Activated T-cell treated with anti-CD3 and anti-CD28 coated beads, Interleukin-2, amount 50 U/mL, for 4 hours (primary cell): ENCODE results near the gene SECISBP2. TPM values are rescaled to one million over a fixed set of nuclear protein-coding genes. Genes with fewer than 3 reads are reported as not detected.
"Not testable (repeated sequence)": the region's sequence is repeated elsewhere in the genome, so short reads cannot be mapped to it uniquely, and the experiment has no call there.

Experiments
- ATAC-seq, 2 donors: fragments of 200-7000 bp; cut with Tn5 transposase; one replicate each; pipeline ENCODE4 v1.10.0; 2021
- DNase-seq: peaks from one replicate; pipeline ENCODE4 v3.0.0-alpha.2; 2020
- H3K27me3 Mint-ChIP-seq: one replicate; pipeline ENCODE4 v1.8.0; 2021; ENCODE audit warnings: low read depth, mixed read lengths
- H3K36me3 Mint-ChIP-seq: one replicate; pipeline ENCODE4 v1.8.0; 2022; ENCODE audit warnings: mixed read lengths; ENCODE audit not compliant: insufficient read depth
- H3K4me1 Mint-ChIP-seq: one replicate; pipeline ENCODE4 v1.8.0; 2021; ENCODE audit warnings: low read depth, mixed read lengths
- H3K4me3 Mint-ChIP-seq: one replicate; pipeline ENCODE4 v1.8.0; 2021; ENCODE audit warnings: mild to moderate bottlenecking, moderate library complexity, mixed read lengths
- H3K9me3 Mint-ChIP-seq: one replicate; pipeline ENCODE4 v1.8.0; 2021; ENCODE audit warnings: mixed read lengths
- total RNA-seq, 3 donors: library from RNA; stranded (reverse); gene quantifications; one replicate each; pipeline ENCODE4 v1.2.1, GENCODE V29; 2021

The SECISBP2 gene, protein sequence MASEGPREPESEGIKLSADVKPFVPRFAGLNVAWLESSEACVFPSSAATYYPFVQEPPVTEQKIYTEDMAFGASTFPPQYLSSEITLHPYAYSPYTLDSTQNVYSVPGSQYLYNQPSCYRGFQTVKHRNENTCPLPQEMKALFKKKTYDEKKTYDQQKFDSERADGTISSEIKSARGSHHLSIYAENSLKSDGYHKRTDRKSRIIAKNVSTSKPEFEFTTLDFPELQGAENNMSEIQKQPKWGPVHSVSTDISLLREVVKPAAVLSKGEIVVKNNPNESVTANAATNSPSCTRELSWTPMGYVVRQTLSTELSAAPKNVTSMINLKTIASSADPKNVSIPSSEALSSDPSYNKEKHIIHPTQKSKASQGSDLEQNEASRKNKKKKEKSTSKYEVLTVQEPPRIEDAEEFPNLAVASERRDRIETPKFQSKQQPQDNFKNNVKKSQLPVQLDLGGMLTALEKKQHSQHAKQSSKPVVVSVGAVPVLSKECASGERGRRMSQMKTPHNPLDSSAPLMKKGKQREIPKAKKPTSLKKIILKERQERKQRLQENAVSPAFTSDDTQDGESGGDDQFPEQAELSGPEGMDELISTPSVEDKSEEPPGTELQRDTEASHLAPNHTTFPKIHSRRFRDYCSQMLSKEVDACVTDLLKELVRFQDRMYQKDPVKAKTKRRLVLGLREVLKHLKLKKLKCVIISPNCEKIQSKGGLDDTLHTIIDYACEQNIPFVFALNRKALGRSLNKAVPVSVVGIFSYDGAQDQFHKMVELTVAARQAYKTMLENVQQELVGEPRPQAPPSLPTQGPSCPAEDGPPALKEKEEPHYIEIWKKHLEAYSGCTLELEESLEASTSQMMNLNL
- 10 to 100 TPM; 34.7 to 36.3 (median 35.1) TPM for total RNA-seq

GRCh38 chr9:89318123-89319014 is at the start of gene SECISBP2:
Gene SECISBP2, plus strand, starts transcription at chr9:89318500. Its CDS starts 77 bp downstream, at chr9:89318577.
- DNase-seq = peak; percentile 93
- H3K4me3 Mint-ChIP-seq = peak within 1 kb of the TSS; percentile 88
- ATAC-seq = peak; percentile 94 to 96
- peaks cover 52% of the 10 kb centered on the region for H3K36me3 Mint-ChIP-seq
- H3K4me1 Mint-ChIP-seq = peaks cover 71% of the 10 kb centered on the region
- no peaks in the 10 kb centered on the region for H3K27me3 Mint-ChIP-seq
- no peaks in the 10 kb centered on the region for H3K9me3 Mint-ChIP-seq

- H3K27me3 Mint-ChIP-seq = peaks cover 7% of the 10 kb centered on the region
- peaks cover 39% of the 10 kb centered on the region for H3K9me3 Mint-ChIP-seq
- no peak for ATAC-seq
- DNase-seq = no peak
- peaks cover 7% of the 10 kb centered on the region for H3K36me3 Mint-ChIP-seq
- peaks cover 13% of the 10 kb centered on the region for H3K4me1 Mint-ChIP-seq
- H3K4me3 Mint-ChIP-seq = no peak overlapping the region
These were observed 44.6 kb upstream of the SECISBP2 start for GRCh38 chr9:89273528-89274279.

DNA sequence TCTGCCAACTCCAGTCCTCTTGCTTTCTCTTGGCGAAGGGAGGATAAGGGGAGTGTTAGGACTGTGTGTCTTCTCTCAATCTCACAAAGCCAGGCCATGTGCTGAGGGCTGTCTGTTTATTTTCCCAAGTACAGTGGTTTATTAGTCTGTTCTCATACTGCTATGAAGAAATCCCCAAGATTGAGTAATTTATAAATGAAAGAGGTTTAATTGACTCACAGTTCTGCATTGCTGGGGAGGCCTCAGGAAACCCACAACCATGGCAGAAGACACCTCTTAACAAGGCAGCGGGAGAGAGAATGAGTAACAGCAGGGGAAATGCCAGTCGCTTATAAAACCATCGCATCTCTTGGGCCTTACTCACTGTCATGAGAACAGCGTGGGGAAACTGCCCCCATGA is 43.5 kb upstream of the SECISBP2 start:
- DNase-seq (no peak), ATAC-seq (peak; percentile 83 to 87)
- Mint-ChIP-seq H3K4me3 (no peak overlapping the region), H3K4me1 (peaks cover 20% of the 10 kb centered on the region), H3K27me3 (peaks cover 7% of the 10 kb centered on the region), H3K9me3 (peaks cover 35% of the 10 kb centered on the region), H3K36me3 (peaks cover 7% of the 10 kb centered on the region)

DNA sequence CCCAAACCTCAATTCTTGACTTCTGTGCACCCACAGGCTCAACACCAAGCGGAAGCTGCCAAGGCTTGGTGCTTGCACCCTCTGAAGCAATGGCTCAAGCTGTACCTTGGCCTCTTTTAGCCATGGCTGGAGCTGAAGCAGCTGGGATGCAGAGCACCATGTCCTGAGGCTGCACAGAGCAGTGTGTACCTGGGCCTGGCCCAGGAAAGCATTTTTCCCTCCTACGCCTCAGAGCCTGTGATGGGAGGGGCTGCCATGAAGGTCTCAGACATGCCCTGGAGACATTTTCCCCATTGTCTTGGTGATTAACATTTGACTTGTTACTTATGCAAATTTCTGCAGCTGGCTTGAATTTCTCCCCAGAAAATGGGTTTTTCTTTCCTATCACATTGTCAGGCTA is 42.3 kb upstream of the SECISBP2 start:
- not testable (repeated sequence) for H3K4me3 Mint-ChIP-seq, DNase-seq

DNA sequence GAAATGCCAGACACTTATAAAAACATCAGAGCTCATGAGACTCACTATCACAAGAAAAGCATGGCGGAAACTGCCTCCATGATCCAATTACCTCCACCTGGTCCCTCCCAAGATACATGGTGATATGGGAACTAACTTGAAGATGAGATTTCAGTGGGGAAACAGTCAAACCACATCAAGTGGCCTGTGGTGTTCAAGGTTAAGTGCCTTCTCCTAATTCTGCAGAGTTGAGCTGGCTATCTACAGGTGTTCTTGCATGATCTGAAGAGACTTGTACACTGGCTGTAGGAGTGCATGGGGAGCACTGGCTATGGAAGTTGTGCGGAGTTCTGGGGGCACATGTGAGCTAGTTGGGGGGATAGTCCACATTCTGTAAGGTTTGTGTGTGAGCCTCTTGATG is 41.3 kb upstream of the SECISBP2 start:
- ATAC-seq (no peak), DNase-seq (no peak)
- H3K4me3 Mint-ChIP-seq = no peak overlapping the region
- peaks cover 7% of the 10 kb centered on the region for H3K36me3 Mint-ChIP-seq
- H3K27me3 Mint-ChIP-seq = peaks cover 3% of the 10 kb centered on the region
- peaks cover 22% of the 10 kb centered on the region for H3K4me1 Mint-ChIP-seq
- peaks cover 30% of the 10 kb centered on the region for H3K9me3 Mint-ChIP-seq

More for the DNA sequence above, 42.3 kb upstream of the SECISBP2 start:
- ATAC-seq, H3K36me3 Mint-ChIP-seq, H3K27me3 Mint-ChIP-seq: not testable (repeated sequence)
- Mint-ChIP-seq H3K9me3 (peaks cover 35% of the 10 kb centered on the region), H3K4me1 (peaks cover 22% of the 10 kb centered on the region)

DNA sequence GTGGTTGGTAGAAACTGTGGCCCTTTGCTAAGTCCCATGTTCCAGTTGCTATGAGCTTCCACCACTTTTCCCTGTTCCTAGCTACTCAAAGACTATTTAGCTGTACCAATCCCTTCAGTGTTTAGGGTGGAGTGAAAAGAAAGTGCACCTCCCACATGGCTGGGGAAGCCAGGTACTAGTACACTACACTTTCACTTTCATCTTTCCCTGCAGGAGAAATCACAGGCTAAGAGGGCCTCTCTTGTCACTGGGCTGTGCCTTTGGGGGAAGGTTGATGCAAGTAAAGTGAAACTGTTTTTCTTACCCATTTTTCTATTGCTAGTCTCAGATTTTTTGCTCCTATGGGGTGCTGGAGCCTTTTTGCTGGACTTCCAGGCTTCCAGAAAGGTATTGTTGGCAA is 40.8 kb upstream of the SECISBP2 start:
- H3K4me3 Mint-ChIP-seq = no peak overlapping the region
- H3K27me3 Mint-ChIP-seq = peaks cover under 1% of the 10 kb centered on the region
- peaks cover 22% of the 10 kb centered on the region for H3K4me1 Mint-ChIP-seq
- ATAC-seq = no peak
- DNase-seq = no peak
- H3K36me3 Mint-ChIP-seq = peaks cover 7% of the 10 kb centered on the region
- H3K9me3 Mint-ChIP-seq = peaks cover 30% of the 10 kb centered on the region

- peaks cover 20% of the 10 kb centered on the region for H3K9me3 Mint-ChIP-seq
- H3K4me3 Mint-ChIP-seq = no peak overlapping the region
- H3K36me3 Mint-ChIP-seq = peaks cover 7% of the 10 kb centered on the region
- peaks cover 22% of the 10 kb centered on the region for H3K4me1 Mint-ChIP-seq
- DNase-seq (no peak), ATAC-seq (no peak)
- no peaks in the 10 kb centered on the region for H3K27me3 Mint-ChIP-seq
These were observed 39.7 kb upstream of the SECISBP2 start for GRCh38 chr9:89278551-89278950.

DNA sequence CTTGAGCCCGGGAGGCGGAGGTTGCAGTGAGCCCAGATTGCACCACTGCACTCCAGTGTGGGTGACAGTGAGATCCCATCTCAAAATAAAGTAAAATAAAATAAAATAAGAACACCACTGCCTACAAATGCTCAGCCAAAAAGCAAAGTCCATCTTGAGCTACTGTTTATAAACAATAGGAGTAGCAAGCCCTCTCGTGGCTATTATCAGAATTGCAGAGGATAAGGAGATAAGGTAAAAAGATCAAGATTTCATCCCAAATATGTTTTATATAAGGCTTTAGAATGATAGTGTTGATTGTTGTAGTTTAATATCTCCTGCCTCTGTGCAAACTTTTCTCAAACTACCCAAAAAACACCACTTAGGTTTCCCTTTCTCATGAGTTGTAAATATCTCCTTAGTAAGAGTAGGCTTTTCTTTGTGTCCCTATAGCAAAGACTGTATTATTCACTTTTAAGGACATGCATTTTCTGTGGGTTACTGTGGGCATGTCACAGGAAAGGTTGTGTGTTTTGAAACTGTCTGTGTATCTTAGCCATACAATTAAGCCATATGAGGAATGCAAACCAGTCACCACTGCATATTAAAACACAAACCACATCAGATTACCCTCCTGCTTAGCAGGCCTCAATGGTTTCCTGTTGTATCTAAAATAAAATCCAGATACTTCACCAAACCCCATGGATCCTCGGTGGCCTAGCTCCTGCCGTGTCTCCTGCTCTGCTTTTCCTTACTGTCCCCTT is 39.1 kb upstream of the SECISBP2 start:
- Mint-ChIP-seq H3K27me3 (no peaks in the 10 kb centered on the region), H3K9me3 (peaks cover 14% of the 10 kb centered on the region), H3K4me1 (peaks cover 22% of the 10 kb centered on the region), H3K36me3 (peaks cover 7% of the 10 kb centered on the region), H3K4me3 (no peak overlapping the region)
- no peak for DNase-seq
- peak; percentile 20 to 25 for ATAC-seq

- peaks cover 3% of the 10 kb centered on the region for H3K36me3 Mint-ChIP-seq
- no peaks in the 10 kb centered on the region for H3K27me3 Mint-ChIP-seq
- ATAC-seq = no peak
- peaks cover 3% of the 10 kb centered on the region for H3K9me3 Mint-ChIP-seq
- H3K4me1 Mint-ChIP-seq = peaks cover 22% of the 10 kb centered on the region
- DNase-seq = no peak
- H3K4me3 Mint-ChIP-seq = no peak overlapping the region
These were observed 37.2 kb upstream of the SECISBP2 start for GRCh38 chr9:89281106-89281505.

DNA sequence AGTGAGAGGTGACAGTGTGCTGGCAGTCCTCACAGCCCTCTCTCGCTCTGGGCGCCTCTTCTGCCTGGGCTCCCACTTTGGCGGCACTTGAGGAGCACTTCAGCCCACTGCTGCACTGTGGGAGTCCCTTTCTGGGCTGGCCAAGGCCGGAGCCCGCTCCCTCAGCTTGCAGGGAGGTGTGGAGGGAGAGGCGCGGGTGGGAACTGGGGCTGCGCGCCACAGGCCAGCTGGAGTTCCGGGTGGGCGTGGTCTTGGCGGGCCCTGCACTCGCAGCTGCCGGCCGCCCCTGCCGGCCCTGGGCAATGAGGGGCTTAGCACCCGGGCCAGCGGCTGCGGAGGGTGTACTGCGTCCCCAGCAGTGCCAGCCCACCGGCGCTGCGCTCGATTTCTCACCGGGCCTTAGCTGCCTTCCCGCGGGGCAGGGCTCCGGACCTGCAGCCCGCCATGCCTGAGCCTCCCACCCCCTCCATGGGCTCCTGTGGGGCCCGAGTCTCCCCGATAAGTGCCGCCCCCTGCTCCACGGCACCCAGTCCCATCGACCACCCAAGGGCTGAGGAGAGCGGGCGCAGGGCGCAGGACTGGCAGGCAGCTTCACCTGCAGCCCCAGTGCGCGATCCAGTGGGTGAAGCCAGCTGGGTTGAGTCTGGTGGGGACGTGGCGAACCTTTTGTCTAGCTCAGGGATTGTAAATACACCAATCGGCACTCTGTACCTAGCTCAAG is 35.9 kb upstream of the SECISBP2 start:
- DNase-seq = not testable (repeated sequence)
- peak overlapping the region; percentile 53 for H3K4me3 Mint-ChIP-seq

GRCh38 chr9:89284076-89284475 is 34.2 kb upstream of the SECISBP2 start:
- Mint-ChIP-seq H3K4me1 (peaks cover 8% of the 10 kb centered on the region), H3K9me3 (no peaks in the 10 kb centered on the region), H3K4me3 (no peak overlapping the region), H3K36me3 (no peaks in the 10 kb centered on the region), H3K27me3 (no peaks in the 10 kb centered on the region)
- ATAC-seq (no peak), DNase-seq (no peak)

More for the DNA sequence above, 35.9 kb upstream of the SECISBP2 start:
- H3K9me3 Mint-ChIP-seq, H3K36me3 Mint-ChIP-seq, ATAC-seq, H3K27me3 Mint-ChIP-seq: not testable (repeated sequence)
- H3K4me1 Mint-ChIP-seq = peaks cover 13% of the 10 kb centered on the region

DNA sequence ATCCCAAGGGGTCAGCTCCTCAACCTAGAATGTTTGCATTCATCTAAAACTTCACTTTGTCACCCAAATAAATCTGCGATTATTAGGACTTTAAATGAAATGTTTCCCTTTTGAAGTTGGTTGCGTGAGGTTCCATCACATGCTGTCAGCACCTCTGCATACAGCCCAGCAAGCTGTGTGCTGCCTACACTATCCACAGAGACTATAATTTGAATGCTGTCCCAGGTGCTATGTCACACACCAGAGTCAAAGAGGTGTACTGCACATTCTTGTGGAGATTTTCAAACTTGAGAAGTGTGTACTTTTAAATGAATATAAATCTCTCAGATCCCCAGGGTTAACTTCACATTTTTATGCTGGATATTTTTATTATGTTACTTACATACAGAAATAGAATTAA is 26.6 kb upstream of the SECISBP2 start:
- ATAC-seq (no peak), DNase-seq (no peak)
- H3K4me1 Mint-ChIP-seq = no peaks in the 10 kb centered on the region
- no peaks in the 10 kb centered on the region for H3K36me3 Mint-ChIP-seq
- H3K27me3 Mint-ChIP-seq = peaks cover 4% of the 10 kb centered on the region
- H3K4me3 Mint-ChIP-seq = no peak overlapping the region
- H3K9me3 Mint-ChIP-seq = no peaks in the 10 kb centered on the region
